ENCODE results near the gene UGT3A2.
A peak's percentile ranks its signal among the peaks of the same experiment; 100 is the strongest.

UGT3A2 gene, protein sequence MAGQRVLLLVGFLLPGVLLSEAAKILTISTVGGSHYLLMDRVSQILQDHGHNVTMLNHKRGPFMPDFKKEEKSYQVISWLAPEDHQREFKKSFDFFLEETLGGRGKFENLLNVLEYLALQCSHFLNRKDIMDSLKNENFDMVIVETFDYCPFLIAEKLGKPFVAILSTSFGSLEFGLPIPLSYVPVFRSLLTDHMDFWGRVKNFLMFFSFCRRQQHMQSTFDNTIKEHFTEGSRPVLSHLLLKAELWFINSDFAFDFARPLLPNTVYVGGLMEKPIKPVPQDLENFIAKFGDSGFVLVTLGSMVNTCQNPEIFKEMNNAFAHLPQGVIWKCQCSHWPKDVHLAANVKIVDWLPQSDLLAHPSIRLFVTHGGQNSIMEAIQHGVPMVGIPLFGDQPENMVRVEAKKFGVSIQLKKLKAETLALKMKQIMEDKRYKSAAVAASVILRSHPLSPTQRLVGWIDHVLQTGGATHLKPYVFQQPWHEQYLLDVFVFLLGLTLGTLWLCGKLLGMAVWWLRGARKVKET

DNA sequence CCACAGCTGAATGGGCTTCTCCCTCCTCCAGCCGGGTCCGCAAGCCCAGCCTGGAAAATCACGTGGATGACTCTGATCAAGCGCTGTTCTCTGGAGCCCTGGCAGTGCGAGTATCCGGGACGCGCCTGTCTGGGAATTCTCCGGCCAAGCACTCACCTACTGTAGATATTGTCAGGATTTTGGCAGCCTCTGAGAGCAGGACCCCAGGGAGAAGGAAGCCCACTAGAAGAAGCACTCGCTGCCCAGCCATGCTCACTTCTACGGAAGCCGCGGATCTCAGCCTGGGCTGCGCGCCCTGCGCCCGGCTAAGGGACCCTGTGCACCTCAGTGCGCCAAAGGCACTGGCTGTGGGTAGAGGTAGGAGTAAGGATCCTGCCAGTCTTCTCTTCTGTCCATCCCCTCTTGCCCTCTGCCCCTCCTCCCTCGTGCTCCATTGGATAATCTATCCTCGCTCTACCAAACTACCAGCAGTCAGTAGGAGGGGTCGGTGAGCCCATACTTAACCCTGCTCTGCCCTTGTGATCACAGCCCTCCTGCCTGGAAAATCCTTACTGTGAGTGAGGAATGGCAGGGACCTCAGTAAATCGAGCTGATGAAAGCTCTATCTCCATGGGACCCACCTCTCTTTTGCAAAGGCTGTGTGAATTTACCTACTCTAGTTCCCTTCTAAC, at the start of gene UGT3A2:
TSS of gene UGT3A2 (minus strand) at position 343 of the 671 bp plus-strand sequence. CDS start at position 250, 93 bp downstream.
- DNase-seq (ENCODE audit: low read depth): no peak

DNA sequence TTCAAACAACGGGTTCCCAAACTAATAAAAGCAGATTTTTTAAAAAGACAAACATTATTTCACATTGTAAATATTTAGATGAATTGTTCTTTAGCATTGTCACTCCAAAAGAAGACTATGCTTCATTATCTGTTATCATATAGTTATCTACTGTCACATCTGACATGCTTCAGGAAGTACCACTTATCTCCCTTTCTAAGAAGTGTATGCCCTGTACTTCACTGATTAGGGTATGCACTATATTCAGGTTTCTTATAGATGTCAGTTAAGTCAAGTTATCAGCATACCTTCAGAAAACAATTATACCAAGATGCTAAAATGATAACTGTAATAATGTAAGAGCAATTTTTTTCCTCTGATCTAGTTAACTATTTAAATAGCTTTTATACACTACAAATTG, 44.6 kb upstream of the UGT3A2 start:
- no peak for DNase-seq (ENCODE audit: low read depth)

DNA sequence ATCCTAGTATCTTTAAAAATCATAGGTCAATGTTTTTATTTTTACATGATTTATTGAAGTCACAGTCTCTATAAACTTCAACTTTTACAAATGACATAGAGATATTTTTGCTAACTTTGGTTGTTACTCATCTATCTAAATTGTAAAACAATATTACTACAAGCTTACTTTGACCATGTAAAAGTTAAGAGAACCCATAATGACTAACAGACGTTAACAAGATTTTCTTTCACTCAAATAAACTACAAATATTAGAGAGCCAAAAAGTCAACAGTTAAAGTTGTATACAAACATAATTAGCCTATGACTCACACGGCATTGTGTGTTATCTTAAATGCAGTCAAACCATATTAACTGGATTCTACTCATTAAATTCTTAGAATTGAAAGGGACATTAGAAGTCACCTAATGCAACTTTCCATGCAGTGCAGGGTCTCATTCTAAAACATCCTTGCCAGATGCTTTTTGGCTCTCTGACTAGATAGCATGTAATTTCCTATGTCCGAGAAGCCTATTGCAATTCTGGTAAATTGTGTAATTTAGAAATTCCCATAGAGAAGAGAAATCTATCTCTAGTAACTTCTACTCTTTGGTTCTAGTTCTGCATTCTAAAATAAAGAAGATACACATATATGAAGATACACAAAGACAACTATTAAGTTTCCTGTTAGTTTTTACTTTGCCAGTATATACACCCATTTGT, 42.2 kb upstream of the UGT3A2 start:
- peak; percentile 10 for DNase-seq (ENCODE audit: low read depth)

- no peak for DNase-seq (ENCODE audit: low read depth)
Observed at GRCh38 chr5:36105819-36106218, 39.1 kb upstream of the UGT3A2 start.

- DNase-seq (ENCODE audit: low read depth): no peak
Observed at GRCh38 chr5:36099748-36100147, 33.1 kb upstream of the UGT3A2 start.

DNA sequence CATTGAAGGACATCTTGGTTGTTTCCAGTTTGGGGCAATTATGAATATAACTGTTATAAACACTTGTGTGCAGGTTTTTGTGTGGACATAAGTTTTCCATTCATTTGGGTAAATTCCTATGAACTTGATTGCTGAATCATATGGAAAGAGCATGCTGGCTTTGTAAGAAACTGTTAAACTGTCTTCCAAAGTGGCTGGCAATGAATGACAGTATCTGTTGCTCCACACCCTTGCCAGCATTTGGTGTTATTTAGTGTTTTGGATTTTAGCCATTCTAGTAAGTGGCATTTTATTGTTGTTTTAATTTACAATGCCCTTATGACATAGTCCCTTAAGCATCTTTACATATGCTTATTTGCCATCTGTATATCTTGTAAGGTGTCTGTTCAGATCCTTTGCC, 29.8 kb upstream of the UGT3A2 start:
- no peak for DNase-seq (ENCODE audit: low read depth)

DNA sequence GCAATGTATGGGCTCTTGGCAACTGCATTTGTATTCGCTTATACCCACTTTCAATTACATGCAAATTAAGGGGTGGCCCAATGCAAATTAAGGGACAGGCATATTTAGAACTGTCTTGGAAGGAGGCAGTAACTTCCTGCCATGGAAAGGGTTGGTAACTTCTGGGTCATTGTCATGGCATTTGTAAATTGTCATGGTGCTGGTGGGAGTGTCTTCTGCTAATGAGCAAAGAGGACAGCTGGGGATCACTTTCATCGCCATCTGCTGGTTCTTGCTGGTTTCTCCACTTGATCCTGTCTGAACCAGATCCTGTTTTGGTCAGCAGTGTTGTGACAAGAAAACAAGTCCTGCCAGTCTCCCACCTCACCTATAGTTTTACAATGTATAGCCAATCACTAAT, 23.3 kb upstream of the UGT3A2 start:
- DNase-seq (ENCODE audit: low read depth): peak; percentile 12

- no peak for DNase-seq (ENCODE audit: low read depth)
Observed at GRCh38 chr5:36079200-36079781, 12.6 kb upstream of the UGT3A2 start.

- DNase-seq (ENCODE audit: low read depth): no peak
Observed at GRCh38 chr5:36078430-36078829, 11.7 kb upstream of the UGT3A2 start.

- no peak for DNase-seq (ENCODE audit: low read depth)
Observed at GRCh38 chr5:36073595-36074216, 7.0 kb upstream of the UGT3A2 start.

DNA sequence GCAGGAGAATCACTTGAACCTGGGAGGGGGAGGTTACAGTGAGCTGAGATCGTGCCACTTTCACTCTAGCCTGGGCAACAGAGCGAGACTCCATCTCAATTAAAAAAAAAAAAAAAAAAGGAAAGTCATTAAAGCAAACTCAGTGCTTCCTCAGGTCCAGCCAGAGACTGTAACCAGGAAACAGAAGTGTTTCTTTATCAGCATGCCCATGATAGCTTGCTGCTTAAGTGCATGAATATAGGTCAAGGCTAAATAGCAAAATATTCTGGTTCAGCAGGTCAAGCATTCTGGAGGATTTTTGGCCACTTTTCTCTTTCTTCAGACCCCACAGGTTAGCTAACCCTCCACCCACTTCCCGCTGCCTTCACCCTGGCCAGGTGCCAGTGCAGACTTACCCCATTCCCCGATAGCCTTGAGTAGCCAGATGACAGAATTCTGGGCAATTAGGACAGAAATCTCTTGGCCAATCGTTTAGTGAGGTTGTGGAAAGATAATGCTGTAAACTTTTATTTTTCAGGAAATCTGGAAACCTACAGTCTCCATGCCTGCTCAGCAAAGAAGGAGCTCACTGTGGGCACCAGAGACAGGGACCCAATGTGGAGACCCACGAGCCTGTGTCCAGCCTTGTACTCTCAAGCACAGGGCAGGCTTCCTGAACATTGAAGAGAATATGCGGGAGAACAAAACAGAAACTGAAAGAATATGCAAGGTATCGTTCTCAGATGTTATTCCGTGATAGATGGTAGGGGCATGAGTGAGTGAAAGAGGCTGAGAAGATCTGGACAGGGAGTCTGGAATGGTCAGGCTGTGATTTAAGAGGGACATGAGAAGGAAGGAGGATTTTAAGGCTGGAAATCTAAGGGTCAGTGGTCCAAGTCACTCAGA, 4.2 kb upstream of the UGT3A2 start:
- no peak for DNase-seq (ENCODE audit: low read depth)

GRCh38 chr5:36068751-36069281, 2.1 kb upstream of the UGT3A2 start:
- no peak for DNase-seq (ENCODE audit: low read depth)

- DNase-seq (ENCODE audit: low read depth): no peak
Observed at GRCh38 chr5:36066001-36066539, 612 bp downstream of the UGT3A2 start.

DNA sequence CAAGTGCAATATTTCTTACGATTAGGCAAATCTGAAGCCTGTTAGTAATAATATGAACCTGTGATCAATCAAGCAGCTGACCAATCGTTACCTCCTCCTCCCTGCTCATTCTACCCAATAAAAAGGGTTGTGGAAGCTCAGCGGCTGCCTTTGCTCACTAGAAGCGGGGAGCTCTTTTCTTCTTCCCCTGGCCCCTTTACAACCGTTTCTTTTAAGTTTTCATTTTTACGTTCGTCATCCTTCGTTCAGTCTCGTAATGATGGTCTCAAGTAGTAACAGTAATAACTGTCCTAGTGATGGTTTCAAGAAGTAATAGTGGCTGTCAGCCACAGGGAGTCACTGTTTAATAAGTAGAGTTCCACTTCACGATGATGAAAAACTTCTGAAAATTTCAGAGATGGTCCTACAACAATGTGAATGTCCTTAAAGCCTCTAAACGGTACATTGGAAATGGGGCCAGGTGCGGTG, 6.2 kb downstream of the UGT3A2 start:
- no peak for DNase-seq (ENCODE audit: low read depth)

- DNase-seq (ENCODE audit: low read depth): peak; percentile 31
Observed at GRCh38 chr5:36059571-36060419, 6.9 kb downstream of the UGT3A2 start.

- DNase-seq (ENCODE audit: low read depth): no peak
Observed at GRCh38 chr5:36058776-36059175, 7.9 kb downstream of the UGT3A2 start.

DNA sequence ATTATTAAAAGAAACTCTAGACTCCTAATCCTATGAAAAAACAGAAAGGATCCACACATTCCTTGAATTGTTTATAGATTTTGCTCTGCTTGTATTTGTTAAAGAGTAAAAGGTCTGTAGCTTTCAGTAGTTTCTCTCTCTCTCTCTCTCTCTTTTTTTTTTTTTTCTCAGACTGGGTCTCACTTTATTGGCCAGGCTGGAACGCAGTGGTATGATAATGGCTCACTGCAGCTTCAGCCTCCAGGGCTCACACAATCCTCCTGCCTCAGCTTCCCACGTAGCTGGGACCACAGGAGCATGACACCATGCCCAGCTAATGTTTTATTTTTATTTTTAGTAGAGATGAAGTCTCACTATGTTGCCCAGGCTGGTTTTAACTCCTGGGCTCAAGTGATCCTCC, 9.3 kb downstream of the UGT3A2 start:
- DNase-seq (ENCODE audit: low read depth): no peak

GRCh38 chr5:36056422-36056821, 10.3 kb downstream of the UGT3A2 start:
- DNase-seq (ENCODE audit: low read depth): no peak

- no peak for DNase-seq (ENCODE audit: low read depth)
Observed at GRCh38 chr5:36055984-36056383, 10.7 kb downstream of the UGT3A2 start.
